SJSA1 (cell line): ENCODE measurements around the gene SAFB. TPM values are rescaled to one million over a fixed set of nuclear protein-coding genes. Genes with fewer than 3 reads are reported as not detected.

Experiments used
- DNase-seq, 2 experiments: peaks; one replicate each; pipeline ENCODE4 v3.0.0-alpha.2; 2015 to 2020; ENCODE audit warnings: low spot score in 2 of 2, low read depth in 1 of 2
- H3K27ac ChIP-seq: fragments of 250-450 bp; sonication (Bioruptor Pico); 2 replicates; pipeline ENCODE4 v1.5.1; 2020; ENCODE audit warnings: mild to moderate bottlenecking, moderate library complexity
- H3K27me3 ChIP-seq: fragments of 250-450 bp; sonication (Bioruptor Pico); replicated peaks from 2 replicates; pipeline ENCODE4 v1.5.1; 2020; ENCODE audit warnings: mild to moderate bottlenecking, moderate library complexity
- H3K36me3 ChIP-seq: fragments of 250-450 bp; sonication (Bioruptor Pico); 2 replicates; pipeline ENCODE4 v1.5.1; 2020; ENCODE audit warnings: mild to moderate bottlenecking
- H3K4me1 ChIP-seq: fragments of 250-450 bp; sonication (Bioruptor Pico); replicated peaks from 2 replicates; pipeline ENCODE4 v1.6.1; 2021; ENCODE audit warnings: mild to moderate bottlenecking
- H3K4me3 ChIP-seq: fragments of 250-450 bp; sonication (Bioruptor Pico); 2 replicates; pipeline ENCODE4 v1.5.1; 2020; ENCODE audit warnings: mild to moderate bottlenecking
- H3K9me3 ChIP-seq: fragments of 250-450 bp; sonication (Bioruptor Pico); replicated peaks from 2 replicates; pipeline ENCODE4 v1.5.1; 2020; ENCODE audit warnings: mild to moderate bottlenecking
- total RNA-seq: library from RNA; depleted of rRNA; stranded (reverse); fragments of >200 nt; shearing (Covaris generic); gene quantifications from 2 replicates; pipeline ENCODE4 v1.2.3, GENCODE V29; 2014

The SAFB gene
- total RNA-seq, 1 experiment from 2014 or later, result 41.0 TPM

- Histone ChIP-seq H3K4me3 (no peak overlapping the region), H3K4me1 (no peaks in the 10 kb centered on the region), H3K9me3 (no peaks in the 10 kb centered on the region), H3K36me3 (peaks cover 92% of the 10 kb centered on the region), H3K27ac (no peak overlapping the region), H3K27me3 (no peaks in the 10 kb centered on the region)
- no peak for DNase-seq
These were observed 23.8 kb downstream of the SAFB start for GRCh38 chr19:5646703-5647102.

GRCh38 chr19:5648464-5648863 lies 25.6 kb downstream of the SAFB start:
- no peak for DNase-seq
- peaks cover 93% of the 10 kb centered on the region for H3K36me3 ChIP-seq
- no peak overlapping the region for H3K4me3 ChIP-seq
- no peaks in the 10 kb centered on the region for H3K27me3 ChIP-seq
- H3K27ac ChIP-seq, result no peak overlapping the region
- no peaks in the 10 kb centered on the region for H3K9me3 ChIP-seq
- H3K4me1 ChIP-seq, result no peaks in the 10 kb centered on the region

GRCh38 chr19:5651361-5651760 lies 28.5 kb downstream of the SAFB start:
- Histone ChIP-seq H3K27ac (no peak overlapping the region), H3K27me3 (no peaks in the 10 kb centered on the region), H3K4me3 (no peak overlapping the region), H3K36me3 (peaks cover 90% of the 10 kb centered on the region), H3K4me1 (no peaks in the 10 kb centered on the region), H3K9me3 (no peaks in the 10 kb centered on the region)
- no peak for DNase-seq

GRCh38 chr19:5652261-5652660 lies 29.4 kb downstream of the SAFB start:
- Histone ChIP-seq H3K27me3 (no peaks in the 10 kb centered on the region), H3K36me3 (peaks cover 87% of the 10 kb centered on the region)

GRCh38 chr19:5654931-5655330 lies 32.0 kb downstream of the SAFB start:
- Histone ChIP-seq H3K27ac (no peak overlapping the region), H3K9me3 (no peaks in the 10 kb centered on the region), H3K36me3 (peaks cover 92% of the 10 kb centered on the region), H3K4me3 (no peak overlapping the region), H3K27me3 (no peaks in the 10 kb centered on the region), H3K4me1 (no peaks in the 10 kb centered on the region)
- DNase-seq, result no peak

More at GRCh38 chr19:5652261-5652660, 29.4 kb downstream of the SAFB start:
- Histone ChIP-seq H3K27ac (no peak overlapping the region), H3K4me1 (no peaks in the 10 kb centered on the region), H3K4me3 (no peak overlapping the region), H3K9me3 (no peaks in the 10 kb centered on the region)
- DNase-seq, result no peak

- Histone ChIP-seq H3K27ac (no peak overlapping the region), H3K4me3 (no peak overlapping the region), H3K27me3 (no peaks in the 10 kb centered on the region), H3K9me3 (no peaks in the 10 kb centered on the region), H3K4me1 (no peaks in the 10 kb centered on the region), H3K36me3 (peaks cover 89% of the 10 kb centered on the region)
- no peak for DNase-seq
These were observed 32.5 kb downstream of the SAFB start for GRCh38 chr19:5655412-5655811.

- Histone ChIP-seq H3K27me3 (no peaks in the 10 kb centered on the region), H3K9me3 (no peaks in the 10 kb centered on the region), H3K36me3 (peaks cover 92% of the 10 kb centered on the region), H3K4me3 (no peak overlapping the region), H3K4me1 (no peaks in the 10 kb centered on the region), H3K27ac (no peak overlapping the region)
- DNase-seq, result no peak
These were observed 38.6 kb downstream of the SAFB start for GRCh38 chr19:5661483-5661882.

GRCh38 chr19:5663904-5664303 lies 41.0 kb downstream of the SAFB start:
- no peak for DNase-seq
- Histone ChIP-seq H3K27ac (no peak overlapping the region), H3K27me3 (no peaks in the 10 kb centered on the region), H3K4me3 (no peak overlapping the region), H3K9me3 (no peaks in the 10 kb centered on the region), H3K4me1 (no peaks in the 10 kb centered on the region), H3K36me3 (peaks cover 90% of the 10 kb centered on the region)

GRCh38 chr19:5664515-5664914 lies 41.6 kb downstream of the SAFB start:
- H3K27ac ChIP-seq, result no peak overlapping the region
- no peaks in the 10 kb centered on the region for H3K9me3 ChIP-seq
- DNase-seq, result no peak
- no peaks in the 10 kb centered on the region for H3K4me1 ChIP-seq
- H3K4me3 ChIP-seq, result no peak overlapping the region
- peaks cover 90% of the 10 kb centered on the region for H3K36me3 ChIP-seq
- no peaks in the 10 kb centered on the region for H3K27me3 ChIP-seq

GRCh38 chr19:5665781-5666513 lies 43.1 kb downstream of the SAFB start:
- Histone ChIP-seq H3K36me3 (peaks cover 90% of the 10 kb centered on the region), H3K4me3 (no peak overlapping the region), H3K9me3 (no peaks in the 10 kb centered on the region), H3K4me1 (no peaks in the 10 kb centered on the region), H3K27ac (no peak overlapping the region), H3K27me3 (no peaks in the 10 kb centered on the region)
- DNase-seq, result peak in 1 of 2 experiments; percentile 20

- H3K9me3 ChIP-seq, result no peaks in the 10 kb centered on the region
- DNase-seq, result no peak
- H3K4me3 ChIP-seq, result no peak overlapping the region
- H3K27me3 ChIP-seq, result no peaks in the 10 kb centered on the region
- no peaks in the 10 kb centered on the region for H3K4me1 ChIP-seq
- H3K27ac ChIP-seq, result no peak overlapping the region
- H3K36me3 ChIP-seq, result peaks cover 85% of the 10 kb centered on the region
These were observed 44.2 kb downstream of the SAFB start for GRCh38 chr19:5666921-5667610.

GRCh38 chr19:5667751-5668271 lies 44.9 kb downstream of the SAFB start:
- Histone ChIP-seq H3K36me3 (peaks cover 78% of the 10 kb centered on the region), H3K4me3 (no peak overlapping the region), H3K27ac (no peak overlapping the region), H3K4me1 (no peaks in the 10 kb centered on the region), H3K27me3 (no peaks in the 10 kb centered on the region), H3K9me3 (no peaks in the 10 kb centered on the region)
- DNase-seq, result no peak

GRCh38 chr19:5669212-5669611 lies 46.3 kb downstream of the SAFB start:
- no peaks in the 10 kb centered on the region for H3K9me3 ChIP-seq
- DNase-seq, result no peak
- no peak overlapping the region for H3K27ac ChIP-seq
- no peak overlapping the region for H3K4me3 ChIP-seq
- H3K36me3 ChIP-seq, result peaks cover 64% of the 10 kb centered on the region
- no peaks in the 10 kb centered on the region for H3K27me3 ChIP-seq
- H3K4me1 ChIP-seq, result no peaks in the 10 kb centered on the region

GRCh38 chr19:5671600-5671999 lies 48.7 kb downstream of the SAFB start:
- no peaks in the 10 kb centered on the region for H3K4me1 ChIP-seq
- no peaks in the 10 kb centered on the region for H3K27me3 ChIP-seq
- H3K4me3 ChIP-seq, result no peak overlapping the region
- no peak overlapping the region for H3K27ac ChIP-seq
- H3K9me3 ChIP-seq, result no peaks in the 10 kb centered on the region
- H3K36me3 ChIP-seq, result peaks cover 40% of the 10 kb centered on the region
- DNase-seq, result no peak
